ENCODE measurements around the gene KASH5. TPM values are rescaled to one million over a fixed set of nuclear protein-coding genes. Genes with fewer than 3 reads are reported as not detected.

The KASH5 gene
- total and polyA plus RNA-seq, 4 donors = 0.52 to 2.9 (median 1.5) TPM; not detected in 1

DNA sequence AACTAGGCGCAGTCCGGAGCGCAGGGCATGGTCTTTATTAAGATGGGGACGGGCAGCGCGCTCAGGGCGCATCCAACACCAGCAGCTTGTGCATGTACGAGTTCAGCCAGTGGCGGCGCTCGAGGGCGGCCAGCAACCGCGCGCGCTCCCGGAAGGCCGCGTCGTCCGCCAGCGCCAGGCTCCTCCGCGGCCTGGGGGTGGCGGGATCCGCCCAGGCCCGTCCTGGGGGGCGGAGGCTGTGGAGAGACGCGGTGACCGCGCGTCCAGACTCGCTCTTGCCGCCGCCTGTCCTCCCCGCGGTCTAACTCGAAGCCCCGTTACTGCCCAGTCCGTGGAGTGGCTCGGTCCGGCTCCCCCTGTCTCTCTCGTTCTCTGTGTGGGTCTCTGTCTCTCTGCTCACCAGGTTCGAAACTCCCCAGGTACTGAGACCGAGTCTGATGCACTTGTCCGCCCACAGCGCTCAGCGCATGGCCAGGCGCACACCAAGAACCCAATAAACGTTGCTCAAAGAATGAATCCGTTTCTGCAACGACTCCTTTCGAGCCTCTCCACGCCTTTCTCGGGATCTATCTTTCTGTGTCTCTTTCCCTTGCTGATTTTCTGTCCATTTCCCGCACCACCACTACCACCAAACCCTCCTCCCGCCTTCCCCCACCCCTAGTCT is 34.5 kb downstream of the KASH5 start:
- Histone ChIP-seq H3K27ac (ENCODE audit: low read depth in 1 of 2, low read length in 1 of 2) (no peak overlapping the region), H3K27me3 (ENCODE audit: control insufficient read depth in 3 of 3, insufficient read depth in 3 of 3, low read length in 2 of 3) (peaks cover 9 to 84% (median 76%) of the 10 kb centered on the region in 3 donors), H3K9ac (ENCODE audit: insufficient read depth in 1 of 2, low read length in 2 of 2) (no peak overlapping the region), H3K4me1 (ENCODE audit: control insufficient read depth in 5 of 5, insufficient read depth in 5 of 5, low read length in 5 of 5) (peaks cover 0 to 11% (median 7%) of the 10 kb centered on the region in 5 donors), H3K36me3 (ENCODE audit: control insufficient read depth in 4 of 4, insufficient read depth in 4 of 4, low read length in 4 of 4) (no peaks in the 10 kb centered on the region), H3K4me3 (no peak overlapping the region), H3K9me3 (ENCODE audit: control insufficient read depth in 4 of 4, insufficient read depth in 3 of 4, low read length in 3 of 4) (peaks cover 0 to 2% (median 0%) of the 10 kb centered on the region in 4 donors)
- WGBS, 2 donors = 2 to 3% methylated on average over 45 to 58 of the region's 58 CpGs
- no peak for ATAC-seq (ENCODE audit: insufficient read depth, low FRiP score)
- DNase-seq = peak; percentile 20 to 62 (median 38)
- TF ChIP-seq, protein P1, sequence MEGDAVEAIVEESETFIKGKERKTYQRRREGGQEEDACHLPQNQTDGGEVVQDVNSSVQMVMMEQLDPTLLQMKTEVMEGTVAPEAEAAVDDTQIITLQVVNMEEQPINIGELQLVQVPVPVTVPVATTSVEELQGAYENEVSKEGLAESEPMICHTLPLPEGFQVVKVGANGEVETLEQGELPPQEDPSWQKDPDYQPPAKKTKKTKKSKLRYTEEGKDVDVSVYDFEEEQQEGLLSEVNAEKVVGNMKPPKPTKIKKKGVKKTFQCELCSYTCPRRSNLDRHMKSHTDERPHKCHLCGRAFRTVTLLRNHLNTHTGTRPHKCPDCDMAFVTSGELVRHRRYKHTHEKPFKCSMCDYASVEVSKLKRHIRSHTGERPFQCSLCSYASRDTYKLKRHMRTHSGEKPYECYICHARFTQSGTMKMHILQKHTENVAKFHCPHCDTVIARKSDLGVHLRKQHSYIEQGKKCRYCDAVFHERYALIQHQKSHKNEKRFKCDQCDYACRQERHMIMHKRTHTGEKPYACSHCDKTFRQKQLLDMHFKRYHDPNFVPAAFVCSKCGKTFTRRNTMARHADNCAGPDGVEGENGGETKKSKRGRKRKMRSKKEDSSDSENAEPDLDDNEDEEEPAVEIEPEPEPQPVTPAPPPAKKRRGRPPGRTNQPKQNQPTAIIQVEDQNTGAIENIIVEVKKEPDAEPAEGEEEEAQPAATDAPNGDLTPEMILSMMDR (IDR thresholded peaks at IDR 0.05; ENCODE audit: control extremely low read depth, extremely low read depth) = peak; percentile 1

DNA sequence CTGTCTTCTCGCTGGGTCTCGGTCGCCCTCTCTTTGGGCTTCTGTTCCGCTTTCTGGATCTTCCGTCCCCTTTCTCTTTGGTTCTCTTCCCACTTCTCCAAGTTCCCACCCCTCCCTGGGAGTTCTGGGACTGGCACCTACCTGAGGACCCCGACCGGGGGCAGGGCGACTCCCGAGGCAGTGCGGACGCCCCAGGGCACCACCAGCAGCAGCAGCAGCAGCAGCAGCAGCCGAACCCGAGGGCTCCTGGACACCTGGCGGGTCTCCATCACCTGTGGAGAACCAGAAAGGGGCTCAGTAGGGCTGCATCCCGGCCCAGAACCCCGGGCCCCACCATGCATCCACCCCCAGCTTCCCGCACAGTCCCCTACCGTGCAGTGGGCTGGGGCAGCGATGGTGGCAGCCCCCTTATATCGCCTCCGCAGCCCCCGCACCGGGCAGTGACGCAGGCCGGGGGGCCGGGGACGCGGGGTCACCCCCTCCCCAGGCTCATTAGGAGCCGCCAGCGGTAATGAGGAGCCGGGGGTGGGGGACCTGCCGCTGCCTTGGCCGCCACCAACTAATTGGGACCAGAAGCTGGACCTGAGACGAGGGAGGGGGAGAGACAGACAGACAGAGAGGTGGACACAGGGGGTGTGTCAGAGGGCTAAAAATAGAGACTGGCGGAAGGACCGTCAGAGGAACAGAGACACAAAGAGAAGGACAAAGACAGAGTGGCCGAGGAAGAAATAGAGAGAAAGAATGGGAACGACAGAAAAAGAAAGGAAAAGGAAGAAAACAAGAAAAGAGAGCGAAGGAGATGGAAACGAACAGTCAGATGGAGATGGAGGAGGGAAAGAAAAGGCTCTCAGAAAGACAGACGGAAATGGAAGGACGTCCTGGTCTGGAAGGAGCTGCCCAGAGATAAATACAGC is 35.3 kb downstream of the KASH5 start, which contains the start of gene PTH2:
PTH2 (minus strand) TSS at position 371 of the 914 bp plus-strand sequence; CDS start at position 269, 102 bp downstream.
- H3K27me3 ChIP-seq (ENCODE audit: control insufficient read depth in 3 of 3, insufficient read depth in 3 of 3, low read length in 2 of 3) = peaks cover 9 to 87% (median 76%) of the 10 kb centered on the region in 3 donors
- peaks cover 0 to 12% (median 7%) of the 10 kb centered on the region in 5 donors for H3K4me1 ChIP-seq (ENCODE audit: control insufficient read depth in 5 of 5, insufficient read depth in 5 of 5, low read length in 5 of 5)
- 7 to 8% methylated on average over 40 to 42 of the region's 42 CpGs for WGBS, 2 donors
- TF ChIP-seq, protein P1 (IDR thresholded peaks at IDR 0.05; ENCODE audit: control extremely low read depth, extremely low read depth) = no peak
- DNase-seq = no peak
- H3K4me3 ChIP-seq = no peak within 1 kb of the TSS
- no peak for ATAC-seq (ENCODE audit: insufficient read depth, low FRiP score)
- peaks cover 0 to 2% (median 0%) of the 10 kb centered on the region in 4 donors for H3K9me3 ChIP-seq (ENCODE audit: control insufficient read depth in 4 of 4, insufficient read depth in 3 of 4, low read length in 3 of 4)
- no peak within 1 kb of the TSS for H3K9ac ChIP-seq (ENCODE audit: insufficient read depth in 1 of 2, low read length in 2 of 2)
- H3K27ac ChIP-seq (ENCODE audit: low read depth in 1 of 2, low read length in 1 of 2) = no peak within 1 kb of the TSS
- H3K36me3 ChIP-seq (ENCODE audit: control insufficient read depth in 4 of 4, insufficient read depth in 4 of 4, low read length in 4 of 4) = no peaks in the 10 kb centered on the region

DNA sequence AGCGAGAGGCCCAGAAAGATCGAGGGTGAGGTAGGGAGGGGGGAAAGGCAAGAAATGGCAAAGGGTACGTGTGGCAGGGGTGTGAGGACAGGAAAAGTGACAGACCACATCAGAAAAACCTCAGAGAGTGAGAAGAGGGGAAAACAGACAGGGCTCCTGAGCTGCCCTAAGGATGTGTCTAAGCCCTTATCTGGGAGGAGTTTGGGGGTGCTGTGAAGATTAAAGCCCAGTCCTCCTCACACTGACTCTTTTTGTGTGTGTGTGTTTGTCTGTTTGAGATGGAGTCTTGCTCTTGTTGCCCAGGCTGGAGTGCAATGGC is 35.9 kb downstream of the KASH5 start:
- Histone ChIP-seq H3K4me3 (no peak overlapping the region), H3K27me3 (ENCODE audit: control insufficient read depth in 3 of 3, insufficient read depth in 3 of 3, low read length in 2 of 3) (peaks cover 9 to 87% (median 81%) of the 10 kb centered on the region in 3 donors), H3K27ac (ENCODE audit: low read depth in 1 of 2, low read length in 1 of 2) (no peak overlapping the region), H3K36me3 (ENCODE audit: control insufficient read depth in 4 of 4, insufficient read depth in 4 of 4, low read length in 4 of 4) (no peaks in the 10 kb centered on the region), H3K9me3 (ENCODE audit: control insufficient read depth in 4 of 4, insufficient read depth in 3 of 4, low read length in 3 of 4) (peaks cover 0 to 2% (median 0%) of the 10 kb centered on the region in 4 donors), H3K9ac (ENCODE audit: insufficient read depth in 1 of 2, low read length in 2 of 2) (no peak overlapping the region), H3K4me1 (ENCODE audit: control insufficient read depth in 5 of 5, insufficient read depth in 5 of 5, low read length in 5 of 5) (peaks cover 0 to 12% (median 7%) of the 10 kb centered on the region in 5 donors)
- TF ChIP-seq, protein P1 (IDR thresholded peaks at IDR 0.05; ENCODE audit: control extremely low read depth, extremely low read depth) = no peak
- ATAC-seq (ENCODE audit: insufficient read depth, low FRiP score) (no peak), DNase-seq (no peak)
- 6 to 11% methylated on average over 3 of the region's 3 CpGs for WGBS, 2 donors

All from lung (tissue), 12 donors.